ENCODE data around the gene KDM4C. TPM values are rescaled to one million over a fixed set of nuclear protein-coding genes. Genes with fewer than 3 reads are reported as not detected.

The KDM4C gene
- total and polyA plus RNA-seq, 2 of the 13 experiments (the other 11 are each of a cell fraction or from before 2014, with no cell fraction given) = 19.4 to 23.6 TPM

- no peak for TF ChIP-seq HMGXB4 (CRISPR knock-in tag; IDR thresholded peaks at IDR 0.05; ENCODE audit: borderline replicate concordance in 1 of 2, low read depth in 1 of 2)
These were observed 84.8 kb downstream of the KDM4C start (continued) for GRCh38 chr9:6842584-6842947.

GRCh38 chr9:6843742-6844141, 86.0 kb downstream of the KDM4C start:
- no peaks in the 10 kb centered on the region for H3K27me3 ChIP-seq (ENCODE audit: control insufficient read depth in 1 of 2, insufficient read depth in 2 of 2, low read length in 2 of 2)
- H3K4me2 ChIP-seq (ENCODE audit: low read depth, low read length) = no peak overlapping the region
- CTCF ChIA-PET (ENCODE audit: low intra/inter-chr PET ratio, low total read pairs) = no interaction called here
- DNase-seq (ENCODE audit: low spot score) = no peak
- no peak overlapping the region for H2AFZ ChIP-seq (ENCODE audit: low read length)
- no peak for ATAC-seq
- BruUV-seq (replicated peaks) = no TSS peak
- intact Hi-C loops (cut with micrococcal nuclease; ENCODE audit: unreplicated experiment) = no loop called here
- in situ Hi-C loops (cut with HindIII; ENCODE audit: extremely low pct_ligation_motif_present, low pct_unique_long_range_greater_than_20kb) = loop anchor here (25.0 kb wide), 1 partner anchor 344 kb away; no protein-coding TSS in a partner anchor
- no peak overlapping the region for H3K9ac ChIP-seq (ENCODE audit: insufficient read depth, low read depth, low read length)
- H3K9me3 ChIP-seq (ENCODE audit: low read length) = no peaks in the 10 kb centered on the region
- 91% methylated on average over 4 of the region's 4 CpGs for WGBS (ENCODE audit: low lambda C conversion rate)
- peaks cover 23% of the 10 kb centered on the region for H3K4me1 ChIP-seq (ENCODE audit: insufficient read depth, low read length)
- POLR2A ChIA-PET = no interaction called here
- no peak overlapping the region for H3K4me3 ChIP-seq (replicated peaks in 1 of 3; ENCODE audit: insufficient read depth in 1 of 3, low read depth in 2 of 3, low read length in 3 of 3)
- peaks cover 3% of the 10 kb centered on the region in 2 experiments; a peak in 3 of 5 replicates for H3K36me3 ChIP-seq (replicated peaks in 1 of 2; ENCODE audit: control insufficient read depth in 1 of 2, insufficient read depth in 2 of 2, low read length in 2 of 2)
- no peak for FAIRE-seq
- H4K20me1 ChIP-seq (ENCODE audit: insufficient read depth, low read length) = no peaks in the 10 kb centered on the region
- no peaks in the 10 kb centered on the region for H3K79me2 ChIP-seq (ENCODE audit: insufficient read depth, low read length)
- H3K27ac ChIP-seq (ENCODE audit: extremely low read length, insufficient read depth, low read length) = no peak overlapping the region
- TF ChIP-seq ZNF639 (CRISPR knock-in tag; conservative IDR thresholded peaks at IDR 0.05) (no peak), HNF4A (CRISPR knock-in tag; IDR thresholded peaks at IDR 0.05) (no peak), SMAD1 (CRISPR knock-in tag; IDR thresholded peaks at IDR 0.05; ENCODE audit: borderline replicate concordance, low read depth) (no peak), TGIF2 (CRISPR knock-in tag; IDR thresholded peaks at IDR 0.05) (no peak), ZIK1 (CRISPR knock-in tag; IDR thresholded peaks at IDR 0.05; ENCODE audit: borderline replicate concordance, low read depth) (no peak), PAF1 (CRISPR knock-in tag; IDR thresholded peaks at IDR 0.05) (no peak), NONO (IDR thresholded peaks at IDR 0.05) (no peak), NONO (CRISPR knock-in tag; conservative IDR thresholded peaks at IDR 0.05) (no peak), MAF1 (CRISPR knock-in tag; IDR thresholded peaks at IDR 0.05; ENCODE audit: borderline replicate concordance) (no peak), NFYB (CRISPR knock-in tag; IDR thresholded peaks at IDR 0.05) (no peak), ZNF414 (CRISPR knock-in tag; IDR thresholded peaks at IDR 0.05) (no peak), ZNF570 (CRISPR knock-in tag; IDR thresholded peaks at IDR 0.05; ENCODE audit: borderline replicate concordance) (no peak), TRIM22 (IDR thresholded peaks at IDR 0.05) (no peak), ZNF598 (CRISPR knock-in tag; IDR thresholded peaks at IDR 0.05; ENCODE audit: borderline replicate concordance) (no peak)
